ENCODE data around the gene USP48.
"Not testable (repeated sequence)": the region's sequence is repeated elsewhere in the genome, so short reads cannot be mapped to it uniquely, and the experiment has no call there.

Gene USP48

GRCh38 chr1:21814981-21815582 is 32.1 kb upstream of the USP48 start:
- DNase-seq (ENCODE audit: low spot score): no peak

DNA sequence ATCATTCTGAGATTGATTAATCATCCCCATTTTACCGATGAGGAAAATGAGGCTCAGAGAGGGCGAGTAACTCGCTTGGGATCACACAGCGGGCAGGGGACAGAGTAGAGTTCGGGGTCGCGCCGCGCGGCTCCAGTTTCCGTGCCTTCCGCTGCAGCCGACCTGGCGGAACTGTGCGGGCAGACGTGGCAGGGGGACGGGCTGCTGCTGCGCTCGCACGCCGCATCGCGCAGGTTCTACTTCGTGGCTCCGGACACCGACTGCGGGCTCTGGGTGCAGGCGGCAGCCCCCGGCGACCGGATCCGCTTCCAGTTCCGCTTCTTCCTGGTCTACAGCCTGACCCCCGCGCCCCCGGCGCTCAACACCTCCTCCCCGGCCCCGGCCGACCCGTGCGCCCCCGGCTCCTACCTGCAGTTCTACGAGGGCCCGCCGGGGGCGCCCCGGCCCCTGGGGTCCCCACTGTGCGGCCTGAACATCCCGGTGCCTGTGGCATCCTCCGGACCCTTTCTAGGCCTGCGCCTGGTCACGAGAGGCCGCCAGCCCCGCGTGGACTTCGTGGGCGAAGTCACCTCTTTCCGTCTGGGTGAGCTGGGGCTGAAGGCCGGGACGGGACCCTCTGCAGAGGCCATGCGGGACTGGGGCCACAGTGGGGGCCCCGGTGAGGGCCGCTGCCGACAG is 31.4 kb upstream of the USP48 start:
- peak; percentile 55 for DNase-seq (ENCODE audit: low spot score)

DNA sequence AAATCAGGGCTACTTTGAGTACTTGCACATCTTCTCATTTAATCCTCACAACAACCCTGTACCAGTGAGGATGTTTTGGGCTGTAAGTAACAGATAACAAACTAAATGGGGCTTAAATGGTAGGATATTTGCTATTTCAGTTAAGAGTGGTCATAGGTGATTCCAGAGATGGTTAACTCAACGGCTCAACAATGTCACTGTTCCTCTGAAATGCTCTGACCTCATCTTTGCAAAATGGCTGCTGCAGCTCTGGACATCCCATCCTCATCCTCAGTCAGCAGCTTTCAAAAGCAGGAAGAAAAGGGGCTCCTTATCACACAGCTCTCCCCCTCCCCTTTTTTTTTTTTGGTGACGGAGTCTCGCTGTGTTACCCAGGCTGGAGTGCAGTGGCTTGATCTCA is 30.6 kb upstream of the USP48 start:
- DNase-seq (ENCODE audit: low spot score): no peak

- peak; percentile 57 for DNase-seq (ENCODE audit: low spot score)
These were observed 28.9 kb upstream of the USP48 start, which contains the start of gene LDLRAD2 for GRCh38 chr1:21811875-21812305. Gene LDLRAD2 (plus strand): TSS chr1:21812265. CDS start chr1:21812452, 187 bp downstream.

DNA sequence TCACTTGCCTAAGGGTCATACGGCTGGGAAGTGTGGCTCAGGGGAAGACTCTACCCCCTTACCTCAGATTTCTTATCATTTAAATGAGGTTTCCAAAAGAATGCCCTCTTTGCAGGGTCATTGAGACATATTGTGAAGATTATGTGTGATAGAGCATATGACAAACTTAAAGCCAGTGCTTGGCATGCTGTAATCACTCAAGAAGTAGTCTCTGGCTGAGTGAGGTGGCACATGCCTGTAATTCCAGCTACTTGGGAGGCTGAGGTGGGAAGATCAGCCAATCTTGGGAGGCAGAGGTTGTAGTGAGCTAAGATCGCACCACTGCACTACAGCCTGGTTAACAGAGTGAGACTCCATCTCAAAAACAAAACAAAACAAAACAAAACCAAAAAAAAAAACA is 21.6 kb upstream of the USP48 start:
- DNase-seq (ENCODE audit: low spot score): no peak

GRCh38 chr1:21801100-21801499 is 18.2 kb upstream of the USP48 start:
- no peak for DNase-seq (ENCODE audit: low spot score)

GRCh38 chr1:21799730-21800129 is 16.8 kb upstream of the USP48 start:
- no peak for DNase-seq (ENCODE audit: low spot score)

DNA sequence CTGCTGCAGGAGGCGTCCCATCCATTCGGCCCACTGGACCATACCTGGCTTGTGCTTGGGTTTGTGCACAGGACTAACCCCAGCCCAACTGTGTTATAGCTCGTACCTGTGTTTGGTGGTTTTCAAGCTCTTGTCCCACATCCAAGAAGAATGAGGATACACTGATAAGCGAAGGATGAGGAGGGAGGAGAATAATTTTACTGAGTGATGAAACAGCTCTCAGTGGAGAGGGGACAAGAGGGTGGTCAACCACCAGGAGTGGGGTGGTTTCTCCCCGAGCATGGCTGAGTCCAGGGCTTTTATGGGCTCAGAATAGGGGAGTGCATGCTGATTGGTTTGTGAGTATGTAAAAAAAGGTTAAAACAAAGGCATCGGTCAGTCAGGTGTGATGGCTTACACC is 12.1 kb upstream of the USP48 start:
- DNase-seq (ENCODE audit: low spot score): no peak

- DNase-seq (ENCODE audit: low spot score): no peak
These were observed 11.7 kb upstream of the USP48 start for GRCh38 chr1:21794656-21795055.

- no peak for DNase-seq (ENCODE audit: low spot score)
These were observed 10.2 kb upstream of the USP48 start for GRCh38 chr1:21793104-21793503.

- no peak for DNase-seq (ENCODE audit: low spot score)
These were observed 3.7 kb upstream of the USP48 start for GRCh38 chr1:21786640-21787039.

- DNase-seq (ENCODE audit: low spot score): not testable (repeated sequence)
These were observed 2.8 kb upstream of the USP48 start for GRCh38 chr1:21785764-21786163.

- peak; percentile 41 for DNase-seq (ENCODE audit: low spot score)
These were observed 992 bp upstream of the USP48 start for GRCh38 chr1:21783679-21784603.

- peak; percentile 38 for DNase-seq (ENCODE audit: low spot score)
These were observed 541 bp downstream of the USP48 start for GRCh38 chr1:21782349-21782867.

GRCh38 chr1:21781815-21782348 is 1.1 kb downstream of the USP48 start:
- DNase-seq (ENCODE audit: low spot score): peak; percentile 45

GRCh38 chr1:21779613-21780521 is 3.1 kb downstream of the USP48 start:
- DNase-seq (ENCODE audit: low spot score): no peak

- DNase-seq (ENCODE audit: low spot score): no peak
These were observed 4.6 kb downstream of the USP48 start for GRCh38 chr1:21778405-21778727.

GRCh38 chr1:21776925-21777324 is 6.0 kb downstream of the USP48 start:
- DNase-seq (ENCODE audit: low spot score): not testable (repeated sequence)

DNA sequence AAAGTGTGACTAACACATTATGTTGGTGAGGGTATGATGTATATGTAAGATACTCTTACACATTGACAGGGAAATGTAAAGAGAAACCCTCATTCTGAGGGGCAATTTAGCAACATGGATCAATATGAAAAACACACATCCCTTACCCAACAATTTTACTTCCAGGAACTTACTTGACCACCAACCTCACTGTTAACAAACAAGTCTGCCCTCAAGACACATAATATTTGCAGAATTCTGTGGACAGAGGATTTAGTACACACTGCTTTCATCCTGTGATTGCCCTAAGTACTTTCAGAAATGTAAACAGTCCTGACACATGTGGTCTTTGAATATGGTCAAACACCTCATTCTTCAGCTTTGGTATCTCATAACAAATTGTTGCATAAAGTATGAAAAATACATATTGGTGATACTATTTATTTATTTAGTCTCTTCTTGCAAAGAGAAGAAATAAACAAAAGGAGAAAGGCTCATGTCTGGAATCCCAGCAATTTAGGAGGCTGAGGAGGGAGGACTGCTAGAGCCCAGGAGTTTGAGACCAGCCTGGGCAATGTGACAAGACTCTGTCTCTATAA is 6.9 kb downstream of the USP48 start:
- no peak for DNase-seq (ENCODE audit: low spot score)

DNA sequence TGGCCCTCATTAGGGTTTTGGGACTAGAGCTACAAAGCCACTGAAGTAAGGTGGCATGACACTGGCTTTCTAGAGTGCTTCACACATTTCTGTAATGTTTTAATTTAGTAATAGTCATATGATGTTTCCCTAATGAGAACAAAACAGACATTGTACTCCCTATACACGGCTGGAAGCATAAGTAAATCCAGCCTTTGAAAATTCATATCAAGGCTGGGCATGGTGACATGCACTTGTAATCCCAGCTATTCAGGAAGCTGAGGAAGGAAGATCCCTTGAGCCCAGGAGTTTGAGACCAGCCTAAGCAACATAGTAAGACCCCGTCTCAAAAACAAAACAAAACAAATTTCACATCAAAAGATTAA is 7.4 kb downstream of the USP48 start:
- DNase-seq (ENCODE audit: low spot score): no peak
